DND-41 (cell line): ENCODE data around the gene PAPPA.

Experiments
- ATAC-seq: fragments of 200-7000 bp; cut with Tn5 transposase; 3 replicates; pipeline ENCODE4 v1.9.1; 2021; ENCODE audit warnings: low read depth; ENCODE audit not compliant: insufficient read depth
- DNase-seq: peaks from one replicate; pipeline ENCODE4 v3.0.0-alpha.2; 2020
- H2AFZ ChIP-seq: 2 replicates; pipeline ENCODE4 v1.6.0; 2012; ENCODE audit warnings: low read depth, low read length
- H3K27ac ChIP-seq: 2 replicates; pipeline ENCODE4 v1.5.1; 2012; ENCODE audit warnings: low read length, inconsistent platforms
- H3K27me3 ChIP-seq: fragments of 200-600 bp; sonication (generic); 2 replicates; pipeline ENCODE4 v1.6.0; 2012; ENCODE audit warnings: low read length, mild to moderate bottlenecking, inconsistent platforms; ENCODE audit not compliant: insufficient read depth, poor library complexity
- H3K36me3 ChIP-seq: 2 replicates; pipeline ENCODE4 v1.5.1; 2012; ENCODE audit warnings: low read length, inconsistent platforms; ENCODE audit not compliant: insufficient read depth
- H3K4me1 ChIP-seq: 2 replicates; pipeline ENCODE4 v1.5.1; 2012; ENCODE audit warnings: mild to moderate bottlenecking, low read length; ENCODE audit not compliant: insufficient read depth
- H3K4me2 ChIP-seq: 2 replicates; pipeline ENCODE4 v1.6.0; 2012; ENCODE audit warnings: mild to moderate bottlenecking, moderate library complexity, low read length, inconsistent platforms; ENCODE audit not compliant: insufficient read depth
- H3K4me3 ChIP-seq, 2 experiments: fragments of 200-600 bp in 1 of 2; shearing (Covaris generic) in 1 of 2; 2 replicates each; pipeline ENCODE4 v1.5.1; 2012 to 2016; ENCODE audit warnings: inconsistent platforms in 2 of 2, low read length in 2 of 2, mild to moderate bottlenecking in 2 of 2, low read depth in 1 of 2, moderate library complexity in 1 of 2
- H3K79me2 ChIP-seq: 2 replicates; pipeline ENCODE4 v1.6.0; 2012; ENCODE audit warnings: low read length, inconsistent platforms; ENCODE audit not compliant: insufficient read depth
- H3K9ac ChIP-seq: 2 replicates; pipeline ENCODE4 v1.6.0; 2012; ENCODE audit warnings: low read depth, mild to moderate bottlenecking, inconsistent platforms, low read length, moderate library complexity
- H3K9me3 ChIP-seq: 2 replicates; pipeline ENCODE4 v1.5.1; 2012; ENCODE audit warnings: low read length, moderate library complexity, mild to moderate bottlenecking, inconsistent platforms; ENCODE audit not compliant: insufficient read depth, severe bottlenecking
- H4K20me1 ChIP-seq: 2 replicates; pipeline ENCODE4 v1.6.0; 2012; ENCODE audit warnings: low read length; ENCODE audit not compliant: insufficient read depth
- EZH2 ChIP-seq: IDR thresholded peaks from 3 replicates; pipeline ENCODE4 v1.6.1; 2012; ENCODE audit warnings: borderline replicate concordance, low read depth, mild to moderate bottlenecking, moderate library complexity, low read length, inconsistent platforms; ENCODE audit not compliant: severe bottlenecking
- TF ChIP-seq, protein P1 (sequence below): IDR thresholded peaks from 2 replicates; pipeline ENCODE4 v1.5.1; 2012; ENCODE audit warnings: borderline replicate concordance, low read length, moderate library complexity, mild to moderate bottlenecking; ENCODE audit not compliant: poor library complexity, severe bottlenecking; ENCODE audit errors: extremely low read depth

PAPPA gene

DNA sequence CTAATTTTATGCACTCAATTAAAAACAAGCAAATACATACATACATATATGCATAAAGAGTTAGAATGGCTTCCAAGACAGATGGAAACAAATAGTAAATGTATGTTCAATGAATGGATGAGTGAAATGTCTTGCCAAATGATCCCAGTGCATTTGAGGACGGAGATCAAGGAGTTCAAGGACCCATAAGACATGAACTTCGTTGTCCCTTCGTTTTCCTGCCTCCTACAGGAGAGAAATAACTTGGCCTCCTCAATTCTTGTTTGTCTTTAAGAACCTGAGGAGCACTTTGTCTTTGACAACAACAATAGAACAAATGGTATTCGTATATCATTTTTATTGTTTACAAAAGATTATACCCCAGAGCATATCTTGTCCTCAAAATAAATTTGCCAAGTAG lies 2.4 kb upstream of the PAPPA start:
- Histone ChIP-seq H2AFZ (no peak overlapping the region), H3K9me3 (no peaks in the 10 kb centered on the region), H3K4me2 (no peak overlapping the region), H3K4me1 (no peaks in the 10 kb centered on the region), H3K36me3 (no peaks in the 10 kb centered on the region), H4K20me1 (no peaks in the 10 kb centered on the region), H3K27me3 (no peaks in the 10 kb centered on the region), H3K79me2 (no peaks in the 10 kb centered on the region), H3K27ac (no peak overlapping the region), H3K4me3 (no peak overlapping the region), H3K9ac (no peak overlapping the region)
- ATAC-seq (no peak), DNase-seq (no peak)
- no peak for TF ChIP-seq EZH2
- TF ChIP-seq, protein P1, sequence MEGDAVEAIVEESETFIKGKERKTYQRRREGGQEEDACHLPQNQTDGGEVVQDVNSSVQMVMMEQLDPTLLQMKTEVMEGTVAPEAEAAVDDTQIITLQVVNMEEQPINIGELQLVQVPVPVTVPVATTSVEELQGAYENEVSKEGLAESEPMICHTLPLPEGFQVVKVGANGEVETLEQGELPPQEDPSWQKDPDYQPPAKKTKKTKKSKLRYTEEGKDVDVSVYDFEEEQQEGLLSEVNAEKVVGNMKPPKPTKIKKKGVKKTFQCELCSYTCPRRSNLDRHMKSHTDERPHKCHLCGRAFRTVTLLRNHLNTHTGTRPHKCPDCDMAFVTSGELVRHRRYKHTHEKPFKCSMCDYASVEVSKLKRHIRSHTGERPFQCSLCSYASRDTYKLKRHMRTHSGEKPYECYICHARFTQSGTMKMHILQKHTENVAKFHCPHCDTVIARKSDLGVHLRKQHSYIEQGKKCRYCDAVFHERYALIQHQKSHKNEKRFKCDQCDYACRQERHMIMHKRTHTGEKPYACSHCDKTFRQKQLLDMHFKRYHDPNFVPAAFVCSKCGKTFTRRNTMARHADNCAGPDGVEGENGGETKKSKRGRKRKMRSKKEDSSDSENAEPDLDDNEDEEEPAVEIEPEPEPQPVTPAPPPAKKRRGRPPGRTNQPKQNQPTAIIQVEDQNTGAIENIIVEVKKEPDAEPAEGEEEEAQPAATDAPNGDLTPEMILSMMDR = no peak

DNA sequence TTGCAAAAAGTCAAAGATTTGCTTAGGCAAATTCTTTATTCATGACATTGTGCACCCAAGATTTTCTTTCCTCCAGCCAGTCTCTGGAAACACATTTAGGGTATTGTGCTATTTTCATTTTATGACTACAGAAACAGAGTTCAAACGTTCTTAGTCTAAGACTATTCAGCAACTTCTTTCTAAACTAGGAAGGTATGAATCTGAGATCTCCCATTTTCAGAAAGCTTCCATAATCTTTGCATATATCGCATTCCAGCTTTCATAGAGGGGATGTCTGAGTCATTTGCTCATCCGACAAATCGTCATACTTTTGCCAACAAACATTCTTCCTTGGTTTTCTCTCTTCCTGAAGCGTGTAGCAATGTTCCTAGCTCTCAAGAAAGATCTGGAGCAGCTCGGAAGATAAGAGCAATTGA lies 1.6 kb upstream of the PAPPA start:
- Histone ChIP-seq H4K20me1 (no peaks in the 10 kb centered on the region), H3K4me1 (no peaks in the 10 kb centered on the region), H3K4me2 (no peak overlapping the region), H2AFZ (no peak overlapping the region), H3K27ac (no peak overlapping the region), H3K36me3 (no peaks in the 10 kb centered on the region), H3K9ac (no peak overlapping the region), H3K27me3 (no peaks in the 10 kb centered on the region), H3K9me3 (no peaks in the 10 kb centered on the region), H3K4me3 (no peak overlapping the region), H3K79me2 (no peaks in the 10 kb centered on the region)
- TF ChIP-seq, protein P1 = no peak
- no peak for TF ChIP-seq EZH2
- DNase-seq = no peak
- ATAC-seq = no peak

GRCh38 chr9:116152390-116152789 lies 1.2 kb upstream of the PAPPA start:
- Histone ChIP-seq H3K36me3 (no peaks in the 10 kb centered on the region), H3K4me1 (no peaks in the 10 kb centered on the region), H3K4me3 (no peak overlapping the region), H2AFZ (no peak overlapping the region), H3K79me2 (no peaks in the 10 kb centered on the region), H3K4me2 (no peak overlapping the region), H3K27ac (no peak overlapping the region), H3K27me3 (no peaks in the 10 kb centered on the region), H3K9me3 (no peaks in the 10 kb centered on the region), H4K20me1 (no peaks in the 10 kb centered on the region), H3K9ac (no peak overlapping the region)
- DNase-seq (no peak), ATAC-seq (no peak)
- TF ChIP-seq EZH2 = no peak
- TF ChIP-seq, protein P1 = no peak
